ENCODE data around the gene HSPA12A. TPM values are rescaled to one million over a fixed set of nuclear protein-coding genes. Genes with fewer than 3 reads are reported as not detected.

HSPA12A gene
- total and polyA plus RNA-seq, 9 of the 15 experiments (the other 6 are each of a cell fraction or from before 2014, with no cell fraction given): 0.01 to 0.18 (median 0.04) TPM; not detected in 4

DNA sequence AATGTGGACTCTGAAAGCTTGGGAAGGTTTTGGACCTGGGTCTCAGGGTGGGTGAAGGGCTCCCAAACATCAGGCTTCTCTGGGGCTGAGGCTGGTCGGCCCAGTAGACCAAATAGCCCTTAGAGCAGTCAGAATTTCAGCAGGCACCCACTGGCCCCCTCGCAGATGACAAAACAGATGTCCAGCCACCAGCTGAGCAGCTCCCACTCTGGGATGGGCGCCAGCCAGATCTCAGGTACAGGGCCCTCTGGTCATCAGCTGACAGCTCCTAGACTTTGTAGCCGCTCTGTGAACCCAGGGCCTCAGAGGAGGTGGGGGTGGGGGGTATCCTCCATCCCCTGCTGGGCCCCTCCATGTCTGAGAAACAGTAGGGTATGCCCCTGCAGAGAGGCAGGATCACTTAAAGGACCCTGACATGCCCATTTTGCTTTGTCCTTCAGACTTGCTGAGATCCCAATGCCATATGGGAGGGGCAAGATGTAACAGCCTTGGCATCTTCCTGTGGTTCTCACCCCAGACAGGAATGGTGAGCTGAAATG lies 26.5 kb downstream of the HSPA12A start:
- Histone ChIP-seq H3K9ac (ENCODE audit: insufficient read depth in 1 of 2, low read depth in 2 of 2, low read length in 2 of 2) (no peak overlapping the region), H3K4me3 (no peak overlapping the region), H3K9me3 (replicated peaks; ENCODE audit: control insufficient read depth, insufficient read depth, low read depth, low read length) (no peaks in the 10 kb centered on the region), H4K20me1 (replicated peaks; ENCODE audit: control insufficient read depth, insufficient read depth, low read length) (no peaks in the 10 kb centered on the region), H3K4me1 (replicated peaks in 1 of 2; ENCODE audit: control insufficient read depth in 2 of 2, insufficient read depth in 2 of 2, low read length in 2 of 2) (no peaks in the 10 kb centered on the region), H3K36me3 (ENCODE audit: control insufficient read depth, insufficient read depth, low read length) (no peaks in the 10 kb centered on the region), H3K79me2 (ENCODE audit: control insufficient read depth, insufficient read depth, low read length) (no peaks in the 10 kb centered on the region), H3K27ac (ENCODE audit: extremely low read depth, low read depth, low read length) (no peak overlapping the region), H3K27me3 (ENCODE audit: control insufficient read depth in 2 of 2, insufficient read depth in 2 of 2, low read length in 2 of 2) (peaks cover 0 to 18% of the 10 kb centered on the region in 2 experiments; a peak in 2 of 5 replicates), H2AFZ (ENCODE audit: low read depth, low read length) (no peak overlapping the region), H3K9me1 (ENCODE audit: control insufficient read depth, insufficient read depth, low read length) (no peaks in the 10 kb centered on the region), H3K4me2 (ENCODE audit: insufficient read depth, low read length) (no peak overlapping the region)
- no TSS peak for BruUV-seq (replicated peaks)
- intact Hi-C loops (cut with micrococcal nuclease): no loop called here
- DNase-seq (ENCODE audit: extremely low read depth in 1 of 4, low spot score in 3 of 4) (no peak), FAIRE-seq (no peak), ATAC-seq (no peak)
- POLR2A ChIA-PET: interaction anchor here (0.6 kb wide), 2 partner anchors 63 to 251 kb away, joined by 3 read pairs; no protein-coding TSS in a partner anchor
- in situ Hi-C loops (cut with MboI): no loop called here
- 0% methylated on average over 4 of the region's 4 CpGs for WGBS (ENCODE audit: insufficient coverage, low coverage, missing lambda C conversion rate)
- CTCF ChIA-PET (ENCODE audit: low intra/inter-chr PET ratio): no interaction called here
- TF ChIP-seq SRSF9 (IDR thresholded peaks at IDR 0.05; ENCODE audit: borderline replicate concordance, low read depth, low read length): no peak
- no peak for TF ChIP-seq U2AF2 (optimal IDR thresholded peaks at IDR 0.05; ENCODE audit: low read depth, low read length)
- TF ChIP-seq, protein P1, sequence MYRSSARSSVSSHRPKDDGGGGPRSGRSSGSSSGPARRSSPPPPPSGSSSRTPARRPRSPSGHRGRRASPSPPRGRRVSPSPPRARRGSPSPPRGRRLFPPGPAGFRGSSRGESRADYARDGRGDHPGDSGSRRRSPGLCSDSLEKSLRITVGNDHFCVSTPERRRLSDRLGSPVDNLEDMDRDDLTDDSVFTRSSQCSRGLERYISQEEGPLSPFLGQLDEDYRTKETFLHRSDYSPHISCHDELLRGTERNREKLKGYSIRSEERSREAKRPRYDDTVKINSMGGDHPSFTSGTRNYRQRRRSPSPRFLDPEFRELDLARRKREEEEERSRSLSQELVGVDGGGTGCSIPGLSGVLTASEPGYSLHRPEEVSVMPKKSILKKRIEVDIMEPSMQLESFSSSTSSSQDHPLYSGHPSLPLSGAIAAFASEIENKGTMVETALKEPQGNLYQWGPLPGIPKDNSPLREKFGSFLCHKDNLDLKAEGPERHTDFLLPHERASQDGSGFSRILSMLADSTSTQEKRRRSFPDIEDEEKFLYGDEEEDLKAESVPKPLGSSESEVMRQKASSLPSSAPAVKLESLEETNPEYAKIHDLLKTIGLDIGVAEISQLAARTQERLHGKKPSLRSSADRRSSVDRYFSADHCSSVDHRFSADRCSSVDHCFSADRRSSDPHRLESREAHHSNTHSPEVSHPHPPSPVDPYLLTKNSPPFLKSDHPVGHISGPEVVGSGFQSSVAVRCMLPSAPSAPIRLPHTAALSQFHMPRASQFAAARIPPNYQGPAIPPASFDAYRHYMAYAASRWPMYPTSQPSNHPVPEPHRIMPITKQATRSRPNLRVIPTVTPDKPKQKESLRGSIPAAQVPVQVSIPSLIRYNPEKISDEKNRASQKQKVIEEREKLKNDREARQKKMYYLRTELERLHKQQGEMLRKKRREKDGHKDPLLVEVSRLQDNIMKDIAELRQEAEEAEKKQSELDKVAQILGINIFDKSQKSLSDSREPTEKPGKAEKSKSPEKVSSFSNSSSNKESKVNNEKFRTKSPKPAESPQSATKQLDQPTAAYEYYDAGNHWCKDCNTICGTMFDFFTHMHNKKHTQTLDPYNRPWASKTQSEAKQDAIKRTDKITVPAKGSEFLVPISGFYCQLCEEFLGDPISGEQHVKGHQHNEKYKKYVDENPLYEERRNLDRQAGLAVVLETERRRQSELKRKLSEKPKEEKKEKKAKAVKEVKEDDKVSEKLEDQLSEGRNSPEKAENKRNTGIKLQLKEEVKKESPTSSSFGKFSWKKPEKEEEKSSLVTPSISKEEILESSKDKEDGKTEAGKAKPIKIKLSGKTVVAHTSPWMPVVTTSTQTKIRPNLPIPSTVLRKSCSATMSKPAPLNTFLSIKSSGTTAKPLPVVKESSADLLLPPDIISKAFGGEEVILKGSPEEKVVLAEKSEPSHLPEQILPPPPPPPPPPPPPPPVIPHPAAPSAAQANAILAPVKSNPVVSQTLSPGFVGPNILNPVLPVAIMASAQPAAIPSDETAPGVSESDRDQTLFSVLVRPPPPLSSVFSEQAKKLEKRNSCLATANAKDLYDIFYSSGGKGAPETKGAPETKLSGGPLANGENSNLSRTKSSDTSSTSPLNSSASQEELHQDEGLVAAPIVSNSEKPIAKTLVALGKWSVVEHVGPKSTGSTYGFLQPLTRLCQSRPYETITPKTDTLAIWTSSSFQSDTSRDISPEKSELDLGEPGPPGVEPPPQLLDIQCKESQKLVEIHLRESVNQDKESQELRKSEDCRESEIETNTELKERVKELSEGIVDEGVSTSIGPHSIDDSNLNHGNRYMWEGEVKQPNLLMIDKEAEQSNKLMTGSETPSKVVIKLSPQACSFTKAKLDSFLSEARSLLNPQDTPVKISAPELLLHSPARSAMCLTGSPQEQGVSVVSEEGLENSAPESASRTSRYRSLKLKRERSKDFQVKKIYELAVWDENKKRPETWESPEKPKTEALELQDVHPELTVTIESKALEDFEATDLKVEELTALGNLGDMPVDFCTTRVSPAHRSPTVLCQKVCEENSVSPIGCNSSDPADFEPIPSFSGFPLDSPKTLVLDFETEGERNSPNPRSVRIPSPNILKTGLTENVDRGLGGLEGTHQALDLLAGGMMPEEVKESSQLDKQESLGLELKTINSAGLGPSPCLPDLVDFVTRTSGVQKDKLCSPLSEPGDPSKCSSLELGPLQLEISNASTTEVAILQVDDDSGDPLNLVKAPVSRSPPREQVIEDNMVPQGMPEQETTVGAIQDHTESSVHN (IDR thresholded peaks at IDR 0.05; ENCODE audit: borderline replicate concordance in 1 of 2, low read depth in 1 of 2): no peak
- TF ChIP-seq CBFA2T3 (IDR thresholded peaks at IDR 0.05): no peak
- no peak for TF ChIP-seq ZSCAN29 (IDR thresholded peaks at IDR 0.05)
- TF ChIP-seq THRAP3 (IDR thresholded peaks at IDR 0.05; ENCODE audit: borderline replicate concordance): no peak
- TF ChIP-seq ILF3 (IDR thresholded peaks at IDR 0.05; ENCODE audit: borderline replicate concordance): no peak
- TF ChIP-seq POLR2AphosphoS2 (IDR thresholded peaks at IDR 0.05; ENCODE audit: low read length): no peak
- TF ChIP-seq EWSR1 (IDR thresholded peaks at IDR 0.05; ENCODE audit: borderline replicate concordance, low read depth, partially characterized antibody): no peak
- no peak for TF ChIP-seq SAFB (IDR thresholded peaks at IDR 0.05; ENCODE audit: borderline replicate concordance, low read depth, low read length)
- TF ChIP-seq, protein P2, sequence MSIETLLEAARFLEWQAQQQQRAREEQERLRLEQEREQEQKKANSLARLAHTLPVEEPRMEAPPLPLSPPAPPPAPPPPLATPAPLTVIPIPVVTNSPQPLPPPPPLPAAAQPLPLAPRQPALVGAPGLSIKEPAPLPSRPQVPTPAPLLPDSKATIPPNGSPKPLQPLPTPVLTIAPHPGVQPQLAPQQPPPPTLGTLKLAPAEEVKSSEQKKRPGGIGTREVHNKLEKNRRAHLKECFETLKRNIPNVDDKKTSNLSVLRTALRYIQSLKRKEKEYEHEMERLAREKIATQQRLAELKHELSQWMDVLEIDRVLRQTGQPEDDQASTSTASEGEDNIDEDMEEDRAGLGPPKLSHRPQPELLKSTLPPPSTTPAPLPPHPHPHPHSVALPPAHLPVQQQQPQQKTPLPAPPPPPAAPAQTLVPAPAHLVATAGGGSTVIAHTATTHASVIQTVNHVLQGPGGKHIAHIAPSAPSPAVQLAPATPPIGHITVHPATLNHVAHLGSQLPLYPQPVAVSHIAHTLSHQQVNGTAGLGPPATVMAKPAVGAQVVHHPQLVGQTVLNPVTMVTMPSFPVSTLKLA (conservative IDR thresholded peaks at IDR 0.05): no peak

Data from K562 (cell line).